SK-N-SH (cell line): ENCODE results near the gene DNPH1. TPM values are rescaled to one million over a fixed set of nuclear protein-coding genes. Genes with fewer than 3 reads are reported as not detected.

Experiments
- CTCF ChIA-PET: fragments of 300-600, 350-600 bp; formaldehyde crosslinking; extraction: SDS; loops from one replicate; lab custom pipeline; 2021; lab: Yijun Ruan, JAX
- POLR2A ChIA-PET: fragments of 350-600 bp; sonication (Branson Sonifier 250); formaldehyde crosslinking; extraction: SDS; loops from one replicate; lab custom pipeline; 2020; ENCODE audit warnings: antibody characterized with exemption, inconsistent platforms; lab: Yijun Ruan, JAX
- DNase-seq: peaks from one replicate; pipeline ENCODE4 v3.0.0; 2012
- H2AFZ ChIP-seq: fragments of 200-600 bp; sonication (generic); 2 replicates; pipeline ENCODE4 v1.8.1; 2016; ENCODE audit warnings: antibody characterized with exemption, mild to moderate bottlenecking, low read depth
- H3F3A ChIP-seq: fragments of 200-600 bp; sonication (generic); replicated peaks from 2 replicates; pipeline ENCODE3; 2016; ENCODE audit warnings: antibody characterized with exemption, mild to moderate bottlenecking; ENCODE audit not compliant: insufficient read depth
- H3K27ac ChIP-seq, 2 experiments: fragments of 200-500 bp in 1 of 2; fragments of 200-600 bp in 1 of 2; sonication (Bioruptor generic) in 1 of 2; sonication (generic), shearing (Covaris generic) in 1 of 2; 2 replicates each; pipeline versions ENCODE4 v1.5.1 to v1.6.1; 2014 to 2016; ENCODE audit warnings: low read depth in 2 of 2, inconsistent platforms in 1 of 2, low read length in 1 of 2, mild to moderate bottlenecking in 1 of 2, mixed read lengths in 1 of 2
- H3K27me3 ChIP-seq: fragments of 200-600 bp; sonication (generic), shearing (Covaris generic); 2 replicates; pipeline ENCODE4 v1.6.1; 2016; ENCODE audit warnings: mixed run types; ENCODE audit not compliant: insufficient read depth
- H3K36me3 ChIP-seq, 2 experiments: fragments of 200-500 bp in 1 of 2; fragments of 200-600 bp in 1 of 2; sonication (Bioruptor generic) in 1 of 2; sonication (generic) in 1 of 2; replicated peaks in 1 of 2; 2 replicates each; pipeline versions ENCODE3 to v1.5.1; 2014 to 2016; ENCODE audit warnings: low read length in 1 of 2, mild to moderate bottlenecking in 1 of 2; ENCODE audit not compliant: insufficient read depth in 2 of 2, control insufficient read depth in 1 of 2
- H3K4me1 ChIP-seq, 2 experiments: fragments of 200-500 bp in 1 of 2; fragments of 200-600 bp in 1 of 2; sonication (Bioruptor generic) in 1 of 2; sonication (generic), shearing (Covaris generic) in 1 of 2; 2 replicates each; pipeline versions ENCODE4 v1.5.1 to v1.6.1; 2014 to 2016; ENCODE audit warnings: low read depth in 1 of 2, low read length in 1 of 2, mixed run types in 1 of 2; ENCODE audit not compliant: insufficient read depth in 2 of 2, control insufficient read depth in 1 of 2
- H3K4me2 ChIP-seq: fragments of 200-600 bp; sonication (generic), shearing (Covaris generic); 2 replicates; pipeline ENCODE4 v1.6.1; 2017; ENCODE audit warnings: mixed run types
- H3K4me3 ChIP-seq, 2 experiments: fragments of 200-500 bp in 1 of 2; fragments of 200-600 bp in 1 of 2; sonication (Bioruptor generic) in 1 of 2; sonication (generic), shearing (Covaris generic) in 1 of 2; 2 replicates each; pipeline versions ENCODE4 v1.5.1 to v1.8.1; 2014 to 2016; ENCODE audit warnings: low read depth in 2 of 2, inconsistent platforms in 1 of 2, low read length in 1 of 2, mild to moderate bottlenecking in 1 of 2, mixed read lengths in 1 of 2, moderate library complexity in 1 of 2
- H3K79me2 ChIP-seq: fragments of 200-600 bp; sonication (generic); 2 replicates; pipeline ENCODE4 v1.8.1; 2017; ENCODE audit warnings: mild to moderate bottlenecking; ENCODE audit not compliant: insufficient read depth
- H3K9ac ChIP-seq: fragments of 200-600 bp; sonication (generic); 2 replicates; pipeline ENCODE4 v1.6.1; 2017; ENCODE audit warnings: mixed run types
- H3K9me2 ChIP-seq: fragments of 200-600 bp; sonication (generic); 2 replicates; pipeline ENCODE4 v1.6.1; 2017; ENCODE audit warnings: mixed run types
- H3K9me3 ChIP-seq: fragments of 200-600 bp; sonication (generic); 2 replicates; pipeline ENCODE4 v1.6.1; 2017; ENCODE audit warnings: mixed run types, mild to moderate bottlenecking, moderate library complexity
- H4K20me1 ChIP-seq: fragments of 200-600 bp; sonication (generic); 2 replicates; pipeline ENCODE4 v1.6.1; 2017; ENCODE audit warnings: mild to moderate bottlenecking, mixed run types; ENCODE audit not compliant: insufficient read depth
- CHD2 ChIP-seq: fragments of 150-350 bp; IDR thresholded peaks from 2 replicates; pipeline ENCODE4 v1.6.1; 2018; ENCODE audit warnings: low read length; ENCODE audit not compliant: partially characterized antibody
- EZH2phosphoT487 ChIP-seq: fragments of 200-600 bp; sonication (generic); IDR thresholded peaks from 2 replicates; pipeline ENCODE4 v1.6.1; 2017; ENCODE audit warnings: low read depth, mixed run types, mild to moderate bottlenecking, antibody characterized with exemption, moderate library complexity, borderline replicate concordance
- FOXJ3 ChIP-seq: sonication (generic); formaldehyde crosslinking; IDR thresholded peaks from 2 replicates; pipeline ENCODE4 v1.5.1; 2020; ENCODE audit warnings: mild to moderate bottlenecking, missing genetic modification reagents
- GABPA ChIP-seq: IDR thresholded peaks from 2 replicates; pipeline ENCODE4 v1.4.0; 2012; ENCODE audit warnings: low read depth, mild to moderate bottlenecking
- IRF3 ChIP-seq: fragments of 150-350 bp; IDR thresholded peaks from 2 replicates; pipeline ENCODE4 v1.6.1; 2016; ENCODE audit warnings: mild to moderate bottlenecking, low read depth, low read length
- JUND ChIP-seq: IDR thresholded peaks from 2 replicates; pipeline ENCODE4 v1.4.0; 2012
- MXI1 ChIP-seq: IDR thresholded peaks from 2 replicates; pipeline ENCODE4 v1.6.1; 2012; ENCODE audit warnings: mild to moderate bottlenecking, low read depth, low read length, improper control_type of control experiment
- NFIC ChIP-seq: IDR thresholded peaks from 2 replicates; pipeline ENCODE4 v1.4.0; 2012; ENCODE audit warnings: borderline replicate concordance
- PBX3 ChIP-seq: IDR thresholded peaks from 2 replicates; pipeline ENCODE4; 2012
- RAD21 ChIP-seq: IDR thresholded peaks from 2 replicates; pipeline ENCODE4 v1.6.1; 2012; ENCODE audit warnings: mild to moderate bottlenecking, low read length
- RXRA ChIP-seq: IDR thresholded peaks from 2 replicates; pipeline ENCODE4 v1.4.0; 2012; ENCODE audit warnings: low read depth, mild to moderate bottlenecking, borderline replicate concordance
- SIN3A ChIP-seq: IDR thresholded peaks from 2 replicates; pipeline ENCODE4 v1.6.1; 2012; ENCODE audit warnings: low read depth, mild to moderate bottlenecking, low read length, moderate library complexity, borderline replicate concordance
- WGBS: methylation state at CpG from one replicate; pipeline ENCODE4 v1.1.6; 2017; ENCODE audit warnings: low lambda C conversion rate; 5-methylcytosine and 5-hydroxymethylcytosine counted together
- polyA plus RNA-seq, 3 experiments: library from polyadenylated mRNA; depleted of rRNA; stranded (reverse); fragments of >200 nt; gene quantifications; 2 replicates each; pipeline ENCODE4 v1.2.3, GENCODE V29; 2012

Gene DNPH1
- polyA plus RNA-seq, 1 of the 3 experiments (the other 2 are of a cell fraction), result 287 TPM

GRCh38 chr6:43247114-43247999 lies 18.1 kb upstream of the DNPH1 start:
- H4K20me1 ChIP-seq, result no peaks in the 10 kb centered on the region
- peaks cover 7% of the 10 kb centered on the region; the same call in 1 of the 2 replicates for H3K27me3 ChIP-seq
- H3F3A ChIP-seq, result no peaks in the 10 kb centered on the region
- H3K4me2 ChIP-seq, result peak overlapping the region; percentile 65; the same call in 1 of the 2 replicates
- DNase-seq, result peak; percentile 96
- no peaks in the 10 kb centered on the region for H3K9me3 ChIP-seq
- no peaks in the 10 kb centered on the region for H3K79me2 ChIP-seq
- peak overlapping the region; percentile 48 to 49; a peak in 3 of 4 replicates for H3K4me3 ChIP-seq
- 25% methylated on average over 30 of the region's 46 CpGs for WGBS
- ChIA-PET POLR2A (interaction anchor here (0.7 to 1.4 kb wide), 2 partner anchors 124 to 194 kb away, joined by 3 read pairs; partner anchors contain the start of gene CUL7), CTCF (interaction anchor here (1.2 to 1.7 kb wide), 2 partner anchors 18 kb away, joined by 4 to 9 read pairs; partner anchors contain the start of gene DNPH1)
- H2AFZ ChIP-seq, result 0 out of 2 replicates have a peak overlapping the region, but pooled peaks have one; percentile 56
- no peaks in the 10 kb centered on the region for H3K9me2 ChIP-seq
- no peaks in the 10 kb centered on the region for H3K36me3 ChIP-seq
- H3K27ac ChIP-seq, result peak overlapping the region in 1 of 2 experiments; percentile 43; a peak in 1 of 4 replicates
- peaks cover 0 to 25% of the 10 kb centered on the region in 2 experiments; a peak in 1 of 4 replicates for H3K4me1 ChIP-seq
- no peak for TF ChIP-seq RXRA
- no peak for TF ChIP-seq IRF3
- no peak for TF ChIP-seq NFIC
- TF ChIP-seq CHD2, result peak; percentile 66
- TF ChIP-seq RAD21, result no peak
- TF ChIP-seq GABPA, result peak; percentile 61
- TF ChIP-seq SIN3A, result no peak
- TF ChIP-seq JUND, result no peak
- TF ChIP-seq PBX3, result no peak
- no peak for TF ChIP-seq FOXJ3 (CRISPR knock-in tag)
- no peak for TF ChIP-seq MXI1
- TF ChIP-seq EZH2phosphoT487, result no peak
- no peak overlapping the region for H3K9ac ChIP-seq
